Vagina (tissue), 2 donors: Measurements from ENCODE around the gene PALLD. TPM values are rescaled to one million over a fixed set of nuclear protein-coding genes. Genes with fewer than 3 reads are reported as not detected.

Experiments
- DNase-seq, 2 donors: peaks; one replicate each; pipeline ENCODE4 v3.0.0-alpha.2; 2017; ENCODE audit errors: extremely low spot score in 2 of 2
- H3K27ac ChIP-seq: fragments of 200-600 bp; sonication (generic); one replicate; pipeline ENCODE4 v1.5.1; 2019
- H3K27me3 ChIP-seq: fragments of 200-600 bp; sonication (generic); one replicate; pipeline ENCODE4 v1.5.1; 2019
- H3K36me3 ChIP-seq, 2 donors: fragments of 200-600 bp; sonication (generic); one replicate each; pipeline ENCODE4 v1.5.1; 2017 to 2019
- H3K4me1 ChIP-seq: fragments of 200-600 bp; sonication (generic); one replicate; pipeline ENCODE4 v1.5.1; 2019
- H3K4me3 ChIP-seq, 2 donors: fragments of 200-600 bp; sonication (generic); 1 replicate in 1 of 2; 2 replicates in 1 of 2; pipeline ENCODE4 v1.5.1; 2016 to 2019
- H3K9me3 ChIP-seq: fragments of 200-600 bp; sonication (generic); one replicate; pipeline ENCODE4 v1.5.1; 2019
- POLR2A ChIP-seq, 2 donors: fragments of 450-650 bp; IDR thresholded peaks; one replicate each; pipeline ENCODE4 v1.6.1; 2017; ENCODE audit warnings: antibody characterized with exemption in 2 of 2, mild to moderate bottlenecking in 2 of 2, moderate library complexity in 2 of 2
- POLR2AphosphoS5 ChIP-seq, 2 donors: sonication (generic); formaldehyde crosslinking; IDR thresholded peaks; one replicate each; pipeline ENCODE4 v1.9.0; 2017; ENCODE audit warnings: antibody characterized with exemption in 2 of 2, mild to moderate bottlenecking in 2 of 2, low read depth in 1 of 2; ENCODE audit not compliant: insufficient read depth in 1 of 2
- intact Hi-C: fragments of 100-400 bp; cut with DNase I; formaldehyde crosslinking; loops from one replicate; pipeline ENCODE4 v1.15.1; 2023
- total RNA-seq: library from RNA; depleted of rRNA; stranded (reverse); fragments of >200 nt; gene quantifications from one replicate; pipeline ENCODE4 v1.2.3, GENCODE V29; 2016
- TF ChIP-seq, protein P1 (sequence below), 3 experiments: fragments of 450-650 bp in 2 of 3; fragments of 200-600 bp in 1 of 3; sonication (generic) in 1 of 3; IDR thresholded peaks; one replicate each; pipeline ENCODE4 v1.5.1; 2017 to 2019; ENCODE audit warnings: antibody characterized with exemption in 3 of 3, mild to moderate bottlenecking in 2 of 3, moderate library complexity in 2 of 3

PALLD gene
- total RNA-seq, 1 donor from 2014 or later, result 229 TPM

DNA sequence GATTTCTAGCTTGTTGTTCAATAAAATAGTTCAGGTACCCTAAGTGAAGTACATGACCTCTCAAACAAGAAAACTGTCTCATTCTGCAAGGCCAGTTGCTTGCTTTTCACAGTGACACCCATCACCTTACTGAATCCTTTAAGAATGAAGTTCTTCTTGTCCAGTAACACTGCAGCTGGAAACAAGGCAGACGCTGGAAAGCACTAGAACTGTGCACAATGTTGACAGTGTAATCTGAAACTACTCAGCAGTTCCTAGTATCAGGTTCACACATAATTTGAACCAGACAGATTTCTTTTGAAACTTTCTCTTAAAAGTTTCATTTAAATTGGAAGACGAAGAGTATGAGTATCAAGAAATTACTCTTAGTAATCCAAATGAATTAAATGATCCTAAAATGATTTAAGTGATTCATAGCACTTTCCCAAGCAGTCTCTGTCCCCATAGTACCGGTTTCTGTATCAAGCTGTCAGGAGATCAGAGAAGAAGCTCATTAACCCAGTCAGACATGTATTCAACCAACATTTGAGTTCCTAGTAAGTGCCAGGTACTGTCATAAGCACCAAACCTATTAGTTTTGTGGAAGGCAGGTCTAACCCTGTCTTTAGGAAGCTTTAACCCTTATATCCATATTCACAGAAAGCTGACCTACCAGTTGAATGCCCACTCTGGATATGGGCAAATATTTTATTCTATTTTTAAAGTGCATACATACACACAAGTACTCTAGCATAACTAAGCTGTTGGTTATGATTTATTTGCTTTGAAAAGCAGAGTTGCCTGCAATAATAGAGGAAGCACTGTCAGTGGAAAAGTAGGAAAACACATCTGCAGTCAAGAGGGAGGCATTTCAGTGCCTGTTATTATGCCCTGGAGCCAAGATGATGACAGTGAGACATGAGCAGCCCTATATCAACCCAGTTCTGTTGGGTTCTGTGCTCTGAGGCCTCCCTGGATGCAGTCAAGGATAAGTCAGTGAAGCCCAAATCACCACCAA, 63.6 kb downstream of the PALLD start:
- H3K27ac ChIP-seq, result peak overlapping the region; percentile 56

GRCh38 chr4:168562041-168562571, 65.3 kb downstream of the PALLD start:
- no peak overlapping the region for H3K4me3 ChIP-seq
- H3K4me1 ChIP-seq, result peaks cover 14% of the 10 kb centered on the region
- no peak for DNase-seq
- intact Hi-C loops, result no loop called here
- no peaks in the 10 kb centered on the region for H3K9me3 ChIP-seq
- H3K36me3 ChIP-seq, result no peaks in the 10 kb centered on the region
- no peaks in the 10 kb centered on the region for H3K27me3 ChIP-seq
- TF ChIP-seq POLR2AphosphoS5 (IDR thresholded peaks at IDR 0.05; ENCODE audit: insufficient read depth in 1 of 2, low read depth in 1 of 2) (no peak), POLR2A (IDR thresholded peaks at IDR 0.05) (no peak)
- TF ChIP-seq, protein P1, sequence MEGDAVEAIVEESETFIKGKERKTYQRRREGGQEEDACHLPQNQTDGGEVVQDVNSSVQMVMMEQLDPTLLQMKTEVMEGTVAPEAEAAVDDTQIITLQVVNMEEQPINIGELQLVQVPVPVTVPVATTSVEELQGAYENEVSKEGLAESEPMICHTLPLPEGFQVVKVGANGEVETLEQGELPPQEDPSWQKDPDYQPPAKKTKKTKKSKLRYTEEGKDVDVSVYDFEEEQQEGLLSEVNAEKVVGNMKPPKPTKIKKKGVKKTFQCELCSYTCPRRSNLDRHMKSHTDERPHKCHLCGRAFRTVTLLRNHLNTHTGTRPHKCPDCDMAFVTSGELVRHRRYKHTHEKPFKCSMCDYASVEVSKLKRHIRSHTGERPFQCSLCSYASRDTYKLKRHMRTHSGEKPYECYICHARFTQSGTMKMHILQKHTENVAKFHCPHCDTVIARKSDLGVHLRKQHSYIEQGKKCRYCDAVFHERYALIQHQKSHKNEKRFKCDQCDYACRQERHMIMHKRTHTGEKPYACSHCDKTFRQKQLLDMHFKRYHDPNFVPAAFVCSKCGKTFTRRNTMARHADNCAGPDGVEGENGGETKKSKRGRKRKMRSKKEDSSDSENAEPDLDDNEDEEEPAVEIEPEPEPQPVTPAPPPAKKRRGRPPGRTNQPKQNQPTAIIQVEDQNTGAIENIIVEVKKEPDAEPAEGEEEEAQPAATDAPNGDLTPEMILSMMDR (IDR thresholded peaks at IDR 0.05), result no peak
- H3K27ac ChIP-seq, result no peak overlapping the region

More for the DNA sequence above, 63.6 kb downstream of the PALLD start:
- DNase-seq, result no peak
- intact Hi-C loops, result no loop called here
- Histone ChIP-seq H3K9me3 (no peaks in the 10 kb centered on the region), H3K4me1 (peaks cover 14% of the 10 kb centered on the region), H3K4me3 (no peak overlapping the region), H3K36me3 (no peaks in the 10 kb centered on the region), H3K27me3 (no peaks in the 10 kb centered on the region)
- peak in 1 of 2 donors; percentile 69 for TF ChIP-seq POLR2AphosphoS5 (IDR thresholded peaks at IDR 0.05; ENCODE audit: insufficient read depth in 1 of 2, low read depth in 1 of 2)
- TF ChIP-seq, protein P1 (IDR thresholded peaks at IDR 0.05), result no peak

- Histone ChIP-seq H3K4me3 (no peak overlapping the region), H3K9me3 (no peaks in the 10 kb centered on the region), H3K27me3 (no peaks in the 10 kb centered on the region), H3K27ac (no peak overlapping the region), H3K4me1 (peaks cover 14% of the 10 kb centered on the region), H3K36me3 (no peaks in the 10 kb centered on the region)
- intact Hi-C loops, result no loop called here
- no peak for TF ChIP-seq POLR2A (IDR thresholded peaks at IDR 0.05)
- no peak for TF ChIP-seq POLR2AphosphoS5 (IDR thresholded peaks at IDR 0.05; ENCODE audit: insufficient read depth in 1 of 2, low read depth in 1 of 2)
- TF ChIP-seq, protein P1 (IDR thresholded peaks at IDR 0.05), result no peak
- DNase-seq, result no peak
These were observed 67.2 kb downstream of the PALLD start for GRCh38 chr4:168564023-168564422.

DNA sequence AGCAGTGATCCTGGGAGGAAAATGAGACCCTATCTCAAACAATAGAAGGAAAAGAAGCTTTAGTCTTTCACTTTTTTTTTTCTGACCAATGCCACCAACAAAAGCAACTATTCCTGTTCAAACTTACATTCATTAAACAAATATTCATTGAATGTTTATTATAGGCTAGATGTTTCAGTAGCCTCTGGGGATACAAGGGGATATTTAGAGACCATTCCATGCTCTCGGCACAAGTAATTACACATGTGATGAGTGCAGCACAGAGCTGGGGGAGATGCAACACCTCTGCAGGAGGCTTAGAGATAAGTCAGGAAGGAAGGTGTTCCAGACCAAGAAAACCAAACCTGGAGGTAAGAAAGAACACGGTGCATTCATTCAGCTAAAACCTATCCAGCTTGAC, 68.3 kb downstream of the PALLD start:
- no peak overlapping the region for H3K4me3 ChIP-seq
- intact Hi-C loops, result no loop called here
- H3K36me3 ChIP-seq, result no peaks in the 10 kb centered on the region
- TF ChIP-seq, protein P1 (IDR thresholded peaks at IDR 0.05), result no peak
- TF ChIP-seq POLR2AphosphoS5 (IDR thresholded peaks at IDR 0.05; ENCODE audit: insufficient read depth in 1 of 2, low read depth in 1 of 2) (no peak), POLR2A (IDR thresholded peaks at IDR 0.05) (no peak)
- DNase-seq, result no peak
- no peaks in the 10 kb centered on the region for H3K27me3 ChIP-seq
- H3K27ac ChIP-seq, result no peak overlapping the region
- no peaks in the 10 kb centered on the region for H3K9me3 ChIP-seq
- H3K4me1 ChIP-seq, result peaks cover 22% of the 10 kb centered on the region

- intact Hi-C loops, result no loop called here
- no peaks in the 10 kb centered on the region for H3K9me3 ChIP-seq
- H3K4me1 ChIP-seq, result peaks cover 15% of the 10 kb centered on the region
- H3K27me3 ChIP-seq, result no peaks in the 10 kb centered on the region
- TF ChIP-seq POLR2AphosphoS5 (IDR thresholded peaks at IDR 0.05; ENCODE audit: insufficient read depth in 1 of 2, low read depth in 1 of 2), result no peak
- TF ChIP-seq, protein P1 (IDR thresholded peaks at IDR 0.05), result no peak
- no peak for TF ChIP-seq POLR2A (IDR thresholded peaks at IDR 0.05)
- no peaks in the 10 kb centered on the region for H3K36me3 ChIP-seq
- no peak overlapping the region for H3K27ac ChIP-seq
- H3K4me3 ChIP-seq, result no peak overlapping the region
- DNase-seq, result no peak
These were observed 69.9 kb downstream of the PALLD start for GRCh38 chr4:168566726-168567125.
